ENCODE data around the gene KCNMB1. TPM values are rescaled to one million over a fixed set of nuclear protein-coding genes. Genes with fewer than 3 reads are reported as not detected.
A peak's percentile ranks its signal among the peaks of the same experiment; 100 is the strongest.

Gene KCNMB1, protein sequence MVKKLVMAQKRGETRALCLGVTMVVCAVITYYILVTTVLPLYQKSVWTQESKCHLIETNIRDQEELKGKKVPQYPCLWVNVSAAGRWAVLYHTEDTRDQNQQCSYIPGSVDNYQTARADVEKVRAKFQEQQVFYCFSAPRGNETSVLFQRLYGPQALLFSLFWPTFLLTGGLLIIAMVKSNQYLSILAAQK
- 1.3 TPM for total RNA-seq
- long read RNA-seq, full-length matches to known transcripts = 5 of 5 reads
- long read RNA-seq, partial matches to known transcripts = 0 of 5 reads
- long read RNA-seq, other reads (novel, unspliced or antisense) = 0 of 5 reads

- intact Hi-C loops (cut with micrococcal nuclease) = no loop called here
- no peak for DNase-seq
- H3K4me1 ChIP-seq = peaks cover 22% of the 10 kb centered on the region
- TF ChIP-seq, protein P1, sequence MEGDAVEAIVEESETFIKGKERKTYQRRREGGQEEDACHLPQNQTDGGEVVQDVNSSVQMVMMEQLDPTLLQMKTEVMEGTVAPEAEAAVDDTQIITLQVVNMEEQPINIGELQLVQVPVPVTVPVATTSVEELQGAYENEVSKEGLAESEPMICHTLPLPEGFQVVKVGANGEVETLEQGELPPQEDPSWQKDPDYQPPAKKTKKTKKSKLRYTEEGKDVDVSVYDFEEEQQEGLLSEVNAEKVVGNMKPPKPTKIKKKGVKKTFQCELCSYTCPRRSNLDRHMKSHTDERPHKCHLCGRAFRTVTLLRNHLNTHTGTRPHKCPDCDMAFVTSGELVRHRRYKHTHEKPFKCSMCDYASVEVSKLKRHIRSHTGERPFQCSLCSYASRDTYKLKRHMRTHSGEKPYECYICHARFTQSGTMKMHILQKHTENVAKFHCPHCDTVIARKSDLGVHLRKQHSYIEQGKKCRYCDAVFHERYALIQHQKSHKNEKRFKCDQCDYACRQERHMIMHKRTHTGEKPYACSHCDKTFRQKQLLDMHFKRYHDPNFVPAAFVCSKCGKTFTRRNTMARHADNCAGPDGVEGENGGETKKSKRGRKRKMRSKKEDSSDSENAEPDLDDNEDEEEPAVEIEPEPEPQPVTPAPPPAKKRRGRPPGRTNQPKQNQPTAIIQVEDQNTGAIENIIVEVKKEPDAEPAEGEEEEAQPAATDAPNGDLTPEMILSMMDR (IDR thresholded peaks at IDR 0.05; ENCODE audit: borderline replicate concordance) = no peak
- H3K36me3 ChIP-seq = no peaks in the 10 kb centered on the region
- H3K4me3 ChIP-seq = peak within 1 kb of the TSS; percentile 49
- peak within 1 kb of the TSS; percentile 10 for H3K27ac ChIP-seq (replicated peaks)
- H3K27me3 ChIP-seq (ENCODE audit: low read depth) = peaks cover 31% of the 10 kb centered on the region
- H3K9me3 ChIP-seq (replicated peaks) = no peaks in the 10 kb centered on the region
Measured at GRCh38 chr5:170388818-170389549, at the start of gene KCNMB1. Gene KCNMB1, minus strand, starts transcription at chr5:170389367. Its CDS starts 3,920 bp downstream, at chr5:170385447.

- H3K36me3 ChIP-seq = no peaks in the 10 kb centered on the region
- intact Hi-C loops (cut with micrococcal nuclease) = loop anchor here (5.0 kb wide), 1 partner anchor 194 kb away; no protein-coding TSS in a partner anchor
- H3K4me3 ChIP-seq = no peak overlapping the region
- H3K4me1 ChIP-seq = no peaks in the 10 kb centered on the region
- no peaks in the 10 kb centered on the region for H3K9me3 ChIP-seq (replicated peaks)
- no peak overlapping the region for H3K27ac ChIP-seq (replicated peaks)
- H3K27me3 ChIP-seq (ENCODE audit: low read depth) = peaks cover 23% of the 10 kb centered on the region
- no peak for DNase-seq
- TF ChIP-seq, protein P1 (IDR thresholded peaks at IDR 0.05; ENCODE audit: borderline replicate concordance) = no peak
Measured at GRCh38 chr5:170438581-170438980, 49.4 kb upstream of the KCNMB1 start.

- Histone ChIP-seq H3K27ac (replicated peaks) (no peak overlapping the region), H3K4me1 (no peaks in the 10 kb centered on the region), H3K4me3 (no peak overlapping the region), H3K36me3 (no peaks in the 10 kb centered on the region), H3K27me3 (ENCODE audit: low read depth) (peaks cover 23% of the 10 kb centered on the region), H3K9me3 (replicated peaks) (peaks cover 5% of the 10 kb centered on the region)
- no peak for DNase-seq
- TF ChIP-seq, protein P1 (IDR thresholded peaks at IDR 0.05; ENCODE audit: borderline replicate concordance) = no peak
- intact Hi-C loops (cut with micrococcal nuclease) = loop anchor here (5.0 kb wide), 1 partner anchor 195 kb away; no protein-coding TSS in a partner anchor
Measured at GRCh38 chr5:170437621-170438375, 48.6 kb upstream of the KCNMB1 start.

DNA sequence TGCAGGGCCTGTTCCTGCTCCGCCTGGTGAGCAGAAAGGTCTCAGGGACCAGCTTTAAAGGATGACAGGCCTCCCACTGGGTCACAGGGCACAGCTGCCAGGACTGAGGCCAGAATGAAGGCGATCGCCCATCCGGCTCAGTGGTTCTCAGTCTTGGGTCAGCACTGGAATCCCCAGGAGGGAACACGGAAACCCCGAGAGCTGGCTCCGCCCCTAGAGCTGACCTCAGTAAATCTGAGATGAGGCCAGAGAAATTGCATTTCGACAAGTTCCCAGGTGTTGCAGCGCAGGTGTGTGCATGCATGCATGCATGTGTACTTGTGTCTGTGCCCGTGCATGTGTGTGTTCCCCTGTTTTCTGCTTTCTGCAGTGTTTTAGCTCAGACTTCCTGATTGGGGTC lies 47.2 kb upstream of the KCNMB1 start:
- Histone ChIP-seq H3K27me3 (ENCODE audit: low read depth) (peaks cover 37% of the 10 kb centered on the region), H3K9me3 (replicated peaks) (peaks cover 11% of the 10 kb centered on the region), H3K36me3 (no peaks in the 10 kb centered on the region), H3K4me3 (no peak overlapping the region), H3K27ac (replicated peaks) (no peak overlapping the region), H3K4me1 (no peaks in the 10 kb centered on the region)
- TF ChIP-seq, protein P1 (IDR thresholded peaks at IDR 0.05; ENCODE audit: borderline replicate concordance) = no peak
- DNase-seq = no peak
- intact Hi-C loops (cut with micrococcal nuclease) = loop anchor here (5.0 kb wide), 1 partner anchor 196 kb away; no protein-coding TSS in a partner anchor

DNA sequence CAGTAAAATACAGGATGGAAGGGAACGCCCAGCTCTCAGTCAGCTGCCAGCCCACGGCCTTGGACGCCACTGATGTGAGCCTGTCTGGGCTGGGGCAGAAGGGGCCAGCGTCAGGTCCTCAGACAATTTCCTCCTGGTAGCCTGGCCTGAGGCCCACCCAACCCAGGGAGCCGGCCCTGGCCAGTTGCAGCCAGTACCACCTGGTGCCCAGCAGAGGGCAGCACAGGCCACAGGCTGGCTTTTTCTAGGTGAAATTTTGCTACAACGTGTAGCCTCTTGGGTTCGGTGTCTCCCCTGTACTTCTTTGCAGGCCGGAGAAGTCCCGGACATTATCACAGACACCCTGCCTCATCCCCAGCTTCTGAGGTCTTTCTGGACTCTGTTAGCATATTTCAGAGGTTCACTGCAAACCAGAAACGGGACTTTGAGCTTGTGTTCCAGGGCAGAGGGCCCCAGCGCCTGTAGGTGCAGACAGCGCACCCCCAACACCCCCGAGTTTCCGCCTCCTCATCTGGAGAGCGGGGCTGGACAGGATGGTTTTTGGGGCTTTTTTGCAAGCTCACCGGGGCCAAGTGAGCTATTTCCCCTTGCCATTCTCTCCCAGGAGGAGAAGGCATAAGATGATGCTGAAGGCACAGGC lies 45.9 kb upstream of the KCNMB1 start:
- TF ChIP-seq, protein P1 (IDR thresholded peaks at IDR 0.05; ENCODE audit: borderline replicate concordance) = peak; percentile 99
- H3K9me3 ChIP-seq (replicated peaks) = peaks cover 11% of the 10 kb centered on the region
- H3K27ac ChIP-seq (replicated peaks) = no peak overlapping the region
- DNase-seq = peak; percentile 68
- intact Hi-C loops (cut with micrococcal nuclease) = loop anchor here (5.0 kb wide), 1 partner anchor 197 kb away; no protein-coding TSS in a partner anchor
- H3K36me3 ChIP-seq = no peaks in the 10 kb centered on the region
- no peaks in the 10 kb centered on the region for H3K4me1 ChIP-seq
- H3K4me3 ChIP-seq = no peak overlapping the region
- H3K27me3 ChIP-seq (ENCODE audit: low read depth) = peaks cover 49% of the 10 kb centered on the region
